ENCODE results near the gene DOCK3.

- TF ChIP-seq MAX (IDR thresholded peaks at IDR 0.05) (no peak), CTCF (IDR thresholded peaks at IDR 0.05; ENCODE audit: low read depth, low read length, missing input control) (no peak), ATF3 (IDR thresholded peaks at IDR 0.05) (no peak), JUND (IDR thresholded peaks at IDR 0.05) (no peak), EGR1 (IDR thresholded peaks at IDR 0.05; ENCODE audit: low read depth in 2 of 2) (no peak), REST (IDR thresholded peaks at IDR 0.05) (no peak)
Observed at GRCh38 chr3:51031666-51032065, 356.9 kb downstream of the DOCK3 start.

Data from liver (tissue), 3 donors.